Sigmoid colon (tissue), 3 donors: Measurements from ENCODE around the gene MZB1.

Experiments
- POLR2A ChIP-seq, 2 donors: fragments of 450-650 bp; IDR thresholded peaks; one replicate each; pipeline ENCODE4 v1.6.1; 2016; ENCODE audit warnings: antibody characterized with exemption in 2 of 2, mild to moderate bottlenecking in 2 of 2, moderate library complexity in 2 of 2
- TF ChIP-seq, protein P1 (sequence below), 4 experiments: fragments of 450-650 bp in 3 of 4; fragments of 200-600 bp in 1 of 4; IDR thresholded peaks; one replicate each; pipeline ENCODE4 v1.5.1; 2016 to 2019; ENCODE audit warnings: antibody characterized with exemption in 4 of 4, mild to moderate bottlenecking in 3 of 4, moderate library complexity in 2 of 4

DNA sequence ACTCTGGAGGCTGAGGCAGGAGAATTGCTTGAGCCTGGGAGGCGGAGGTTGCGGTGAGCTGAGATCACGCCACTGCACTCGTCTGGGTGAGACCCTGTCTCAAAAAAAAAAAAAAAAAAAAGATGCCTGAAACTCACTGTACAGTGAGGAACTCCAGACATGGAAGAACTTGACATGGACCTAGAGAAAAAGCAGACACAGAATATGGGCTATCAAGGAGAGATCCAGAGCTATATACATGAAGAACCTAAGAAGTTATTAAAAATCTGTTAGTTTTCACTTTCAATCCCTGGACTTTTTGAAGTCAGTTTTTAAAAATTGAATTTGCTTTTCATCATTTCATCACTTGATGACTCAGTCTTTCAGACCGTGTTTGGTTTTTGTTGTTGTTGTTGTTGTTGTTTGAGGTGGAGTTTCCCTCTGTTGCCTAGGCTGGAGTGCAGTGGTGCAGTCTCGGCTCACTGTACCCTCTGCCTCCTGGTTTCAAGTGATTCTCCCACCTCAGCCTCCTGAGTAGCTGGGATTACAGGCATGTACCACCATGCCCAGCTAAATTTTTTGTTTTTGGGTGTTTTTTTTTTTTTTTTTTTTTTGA lies 27.8 kb downstream of the MZB1 start:
- TF ChIP-seq, protein P1, sequence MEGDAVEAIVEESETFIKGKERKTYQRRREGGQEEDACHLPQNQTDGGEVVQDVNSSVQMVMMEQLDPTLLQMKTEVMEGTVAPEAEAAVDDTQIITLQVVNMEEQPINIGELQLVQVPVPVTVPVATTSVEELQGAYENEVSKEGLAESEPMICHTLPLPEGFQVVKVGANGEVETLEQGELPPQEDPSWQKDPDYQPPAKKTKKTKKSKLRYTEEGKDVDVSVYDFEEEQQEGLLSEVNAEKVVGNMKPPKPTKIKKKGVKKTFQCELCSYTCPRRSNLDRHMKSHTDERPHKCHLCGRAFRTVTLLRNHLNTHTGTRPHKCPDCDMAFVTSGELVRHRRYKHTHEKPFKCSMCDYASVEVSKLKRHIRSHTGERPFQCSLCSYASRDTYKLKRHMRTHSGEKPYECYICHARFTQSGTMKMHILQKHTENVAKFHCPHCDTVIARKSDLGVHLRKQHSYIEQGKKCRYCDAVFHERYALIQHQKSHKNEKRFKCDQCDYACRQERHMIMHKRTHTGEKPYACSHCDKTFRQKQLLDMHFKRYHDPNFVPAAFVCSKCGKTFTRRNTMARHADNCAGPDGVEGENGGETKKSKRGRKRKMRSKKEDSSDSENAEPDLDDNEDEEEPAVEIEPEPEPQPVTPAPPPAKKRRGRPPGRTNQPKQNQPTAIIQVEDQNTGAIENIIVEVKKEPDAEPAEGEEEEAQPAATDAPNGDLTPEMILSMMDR (IDR thresholded peaks at IDR 0.05) = no peak
- TF ChIP-seq POLR2A (IDR thresholded peaks at IDR 0.05) = no peak
